Spleen (tissue), 11 donors: ENCODE measurements around the gene SYDE1. TPM values are rescaled to one million over a fixed set of nuclear protein-coding genes. Genes with fewer than 3 reads are reported as not detected.

Experiments used
- DNase-seq: peaks from one replicate; pipeline ENCODE4 v3.0.0-alpha.2; 2020
- H3K27ac ChIP-seq, 8 donors: fragments of 200-600 bp; sonication (generic) in 7 of 8; 1 replicate in 4 of 8; 2 replicates in 4 of 8; pipeline versions ENCODE4 v1.5.0 to v1.8.0; 2016 to 2021; ENCODE audit warnings: inconsistent platforms in 4 of 8, mild to moderate bottlenecking in 4 of 8, moderate library complexity in 1 of 8
- H3K27me3 ChIP-seq, 7 donors: fragments of 200-600 bp; sonication (generic) in 6 of 7; replicated peaks in 1 of 7; 1 replicate in 4 of 7; 2 replicates in 3 of 7; pipeline versions ENCODE4 v1.5.0 to v1.8.0; 2016 to 2021; ENCODE audit warnings: inconsistent platforms in 3 of 7, mild to moderate bottlenecking in 1 of 7
- H3K36me3 ChIP-seq, 6 donors: fragments of 200-600 bp; sonication (generic) in 5 of 6; 1 replicate in 4 of 6; 2 replicates in 2 of 6; pipeline versions ENCODE4 v1.5.0 to v1.8.0; 2016 to 2021; ENCODE audit warnings: inconsistent platforms in 2 of 6
- H3K4me1 ChIP-seq, 6 donors: fragments of 200-600 bp; sonication (generic) in 5 of 6; 1 replicate in 3 of 6; 2 replicates in 3 of 6; pipeline versions ENCODE4 v1.5.0 to v1.8.0; 2016 to 2021; ENCODE audit warnings: inconsistent platforms in 3 of 6
- H3K4me3 ChIP-seq, 8 donors: fragments of 200-600 bp; sonication (generic) in 7 of 8; 1 replicate in 4 of 8; 2 replicates in 4 of 8; pipeline versions ENCODE4 v1.5.0 to v1.8.0; 2016 to 2021; ENCODE audit warnings: inconsistent platforms in 4 of 8, mild to moderate bottlenecking in 4 of 8, moderate library complexity in 2 of 8
- H3K9me3 ChIP-seq, 8 donors: fragments of 200-600 bp; sonication (generic) in 7 of 8; 1 replicate in 4 of 8; 2 replicates in 4 of 8; pipeline versions ENCODE4 v1.5.0 to v1.8.0; 2016 to 2021; ENCODE audit warnings: inconsistent platforms in 4 of 8
- POLR2A ChIP-seq, 3 donors: fragments of 450-650 bp; IDR thresholded peaks; one replicate each; pipeline ENCODE4 v1.5.1; 2017; ENCODE audit warnings: antibody characterized with exemption in 3 of 3, mild to moderate bottlenecking in 1 of 3
- POLR2AphosphoS5 ChIP-seq, 3 donors: sonication (generic); formaldehyde crosslinking; IDR thresholded peaks; one replicate each; pipeline ENCODE4 v1.5.1; 2017; ENCODE audit warnings: antibody characterized with exemption in 3 of 3
- WGBS, 5 donors: extraction: QIAGEN DNeasy Blood & Tissue Kit in 3 of 5; methylation state at CpG; one replicate each; pipeline versions ENCODE4 v1.1.5 to v1.1.7; 2013 to 2018; 5-methylcytosine and 5-hydroxymethylcytosine counted together
- intact Hi-C: fragments of 100-400 bp; cut with DNase I; formaldehyde crosslinking; loops from one replicate; pipeline ENCODE4 v1.15.0; 2023; ENCODE audit warnings: low total_unique reads
- polyA plus RNA-seq, 3 donors: library from polyadenylated mRNA; stranded (reverse); fragments of 200-250 nt; gene quantifications; one replicate each; pipeline ENCODE4 v1.2.1, GENCODE V29; 2013
- total RNA-seq, 7 donors: library from RNA; depleted of rRNA in 3 of 7; stranded (reverse); fragments of >200 nt in 3 of 7; fragmentation: NEBNext Ultra II Directional in 4 of 7; extraction: Animal tissue kit (Norgen Biotek cat#: 25700) in 4 of 7; gene quantifications; one replicate each; pipeline versions ENCODE4 v1.1.0 to v1.2.1, GENCODE V29; 2016 to 2021
- TF ChIP-seq, protein P1 (sequence below), 11 experiments: fragments of 200-600 bp in 7 of 11; fragments of 450-650 bp in 4 of 11; sonication (generic) in 4 of 11; IDR thresholded peaks in 8 of 11; conservative IDR thresholded peaks in 3 of 11; 1 replicate in 7 of 11; 2 replicates in 4 of 11; pipeline versions ENCODE4 v1.4.0 to v1.8.0; 2016 to 2021; ENCODE audit warnings: antibody characterized with exemption in 11 of 11, inconsistent platforms in 4 of 11, mild to moderate bottlenecking in 1 of 11
- donor health status: healthy with polysubstance abuse.
- donor health status: DM: no; HTN: no; CAD: no; lungs with moderate emphysema.
- donor health status: DM: no; HTN: no; CAD: no.
- donor health status: Bipolar disorder and iron deficiency.
- donor health status: healthy.
- donor health status: DM: no; HTN: no; CAD: no.
- donor health status: DM: yes; HTN: yes; CAD: no.

SYDE1 gene
- total and polyA plus RNA-seq, 10 donors, result 2.0 to 27.6 (median 14.7) TPM

DNA sequence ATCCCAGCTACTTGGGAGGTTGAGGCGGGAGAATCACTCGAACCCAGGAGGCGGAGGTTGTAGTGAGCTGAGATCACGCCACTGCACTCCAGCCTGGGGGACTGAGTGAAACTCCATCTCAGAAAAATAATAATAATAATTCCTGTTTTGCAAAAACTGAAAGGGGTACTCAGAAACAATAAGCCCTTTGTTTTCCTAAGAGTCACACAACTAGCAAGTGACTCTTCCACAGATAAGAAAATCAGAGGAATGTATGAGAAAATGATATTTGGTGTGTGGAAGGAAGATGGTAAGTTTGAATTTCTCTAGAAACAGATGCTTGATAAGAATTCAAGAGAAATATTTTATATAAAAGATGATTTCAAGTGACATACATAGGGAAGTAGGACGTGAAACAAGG is 35.1 kb downstream of the SYDE1 start:
- H3K27me3 ChIP-seq, result peaks cover 0 to 28% (median 0%) of the 10 kb centered on the region in 7 donors
- DNase-seq, result no peak
- no peak overlapping the region for H3K4me3 ChIP-seq
- H3K27ac ChIP-seq, result no peak overlapping the region
- H3K36me3 ChIP-seq, result no peaks in the 10 kb centered on the region
- H3K9me3 ChIP-seq, result peaks cover 0 to 20% (median 15%) of the 10 kb centered on the region in 8 donors
- intact Hi-C loops, result loop anchor here (10.0 kb wide), 1 partner anchor 268 kb away; no protein-coding TSS in a partner anchor
- WGBS, 5 donors, result 83 to 95% (median 89%) methylated on average over 5 of the region's 5 CpGs
- TF ChIP-seq, protein P1, sequence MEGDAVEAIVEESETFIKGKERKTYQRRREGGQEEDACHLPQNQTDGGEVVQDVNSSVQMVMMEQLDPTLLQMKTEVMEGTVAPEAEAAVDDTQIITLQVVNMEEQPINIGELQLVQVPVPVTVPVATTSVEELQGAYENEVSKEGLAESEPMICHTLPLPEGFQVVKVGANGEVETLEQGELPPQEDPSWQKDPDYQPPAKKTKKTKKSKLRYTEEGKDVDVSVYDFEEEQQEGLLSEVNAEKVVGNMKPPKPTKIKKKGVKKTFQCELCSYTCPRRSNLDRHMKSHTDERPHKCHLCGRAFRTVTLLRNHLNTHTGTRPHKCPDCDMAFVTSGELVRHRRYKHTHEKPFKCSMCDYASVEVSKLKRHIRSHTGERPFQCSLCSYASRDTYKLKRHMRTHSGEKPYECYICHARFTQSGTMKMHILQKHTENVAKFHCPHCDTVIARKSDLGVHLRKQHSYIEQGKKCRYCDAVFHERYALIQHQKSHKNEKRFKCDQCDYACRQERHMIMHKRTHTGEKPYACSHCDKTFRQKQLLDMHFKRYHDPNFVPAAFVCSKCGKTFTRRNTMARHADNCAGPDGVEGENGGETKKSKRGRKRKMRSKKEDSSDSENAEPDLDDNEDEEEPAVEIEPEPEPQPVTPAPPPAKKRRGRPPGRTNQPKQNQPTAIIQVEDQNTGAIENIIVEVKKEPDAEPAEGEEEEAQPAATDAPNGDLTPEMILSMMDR (IDR thresholded peaks at IDR 0.05 in 8 of 11, conservative IDR thresholded peaks at IDR 0.05 in 3 of 11), result no peak
- no peak for TF ChIP-seq POLR2A (IDR thresholded peaks at IDR 0.05)
- no peak for TF ChIP-seq POLR2AphosphoS5 (IDR thresholded peaks at IDR 0.05)
- H3K4me1 ChIP-seq, result no peaks in the 10 kb centered on the region

DNA sequence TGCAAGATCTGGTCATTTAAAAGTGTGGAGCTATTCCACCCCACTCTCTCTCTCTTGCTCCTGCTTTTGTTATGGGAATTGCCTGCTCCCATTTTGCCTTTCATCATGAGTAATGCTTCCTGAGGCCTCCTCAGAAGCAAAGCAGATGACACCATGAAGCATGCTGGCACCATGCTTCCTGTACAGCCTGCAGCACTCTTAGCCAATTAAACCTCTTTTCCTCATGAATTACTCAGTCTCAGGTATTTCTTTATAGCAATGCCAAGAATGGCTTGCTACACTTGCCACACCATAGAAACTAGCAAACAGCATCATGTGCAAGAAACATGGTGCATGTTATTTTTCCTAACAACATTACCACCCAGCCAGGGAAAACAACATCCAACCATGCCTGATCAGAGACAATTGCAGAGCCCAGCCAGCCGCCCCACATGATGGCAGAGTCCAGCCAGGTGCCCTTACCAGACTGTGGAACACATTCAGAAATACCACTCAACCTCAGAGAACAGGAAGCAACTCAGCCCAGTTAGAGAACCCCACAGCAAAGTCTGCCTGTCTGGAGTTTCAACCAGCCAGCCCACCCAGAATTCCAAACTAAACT is 36.9 kb downstream of the SYDE1 start:
- WGBS, 5 donors, result 20 to 100% (median 93%) methylated on average over 1 of the region's 1 CpG
- no peaks in the 10 kb centered on the region for H3K36me3 ChIP-seq
- H3K27me3 ChIP-seq, result peaks cover 0 to 26% (median 0%) of the 10 kb centered on the region in 7 donors
- TF ChIP-seq, protein P1 (IDR thresholded peaks at IDR 0.05 in 8 of 11, conservative IDR thresholded peaks at IDR 0.05 in 3 of 11), result no peak
- intact Hi-C loops, result loop anchor here (10.0 kb wide), 1 partner anchor 269 kb away; no protein-coding TSS in a partner anchor
- no peak overlapping the region for H3K4me3 ChIP-seq
- no peak for DNase-seq
- H3K27ac ChIP-seq, result no peak overlapping the region
- peaks cover 0 to 13% (median 9%) of the 10 kb centered on the region in 8 donors for H3K9me3 ChIP-seq
- H3K4me1 ChIP-seq, result no peaks in the 10 kb centered on the region

DNA sequence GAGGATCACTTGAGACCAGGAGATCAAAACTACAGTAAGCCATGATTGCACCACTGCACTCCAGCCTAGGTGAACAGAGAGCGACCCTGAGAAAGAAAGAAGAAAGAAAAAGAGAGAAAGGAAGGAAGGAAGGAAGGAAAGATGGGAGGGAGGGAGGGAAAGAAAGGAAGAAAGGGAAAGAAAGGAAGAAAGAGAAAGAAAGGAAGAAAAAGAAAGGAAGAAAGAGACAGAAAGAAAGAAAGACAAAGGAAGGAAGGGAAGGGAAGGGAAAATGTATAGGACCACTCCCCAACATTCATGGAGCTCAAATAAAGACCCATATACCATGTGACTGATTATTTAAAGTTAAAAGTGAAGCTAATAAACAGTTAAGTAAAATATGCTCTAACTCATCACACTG is 39.9 kb downstream of the SYDE1 start:
- intact Hi-C loops, result loop anchor here (5.0 to 10.0 kb wide), 2 partner anchors 55 to 272 kb away; no protein-coding TSS in a partner anchor
- Histone ChIP-seq H3K36me3 (no peaks in the 10 kb centered on the region), H3K27me3 (peaks cover 0 to 33% (median 3%) of the 10 kb centered on the region in 7 donors), H3K27ac (no peak overlapping the region), H3K4me3 (no peak overlapping the region), H3K9me3 (no peaks in the 10 kb centered on the region), H3K4me1 (peaks cover 0 to 12% (median 0%) of the 10 kb centered on the region in 6 donors)
- 86 to 96% (median 92%) methylated on average over 1 of the region's 1 CpG for WGBS, 5 donors
- TF ChIP-seq POLR2AphosphoS5 (IDR thresholded peaks at IDR 0.05) (no peak), POLR2A (IDR thresholded peaks at IDR 0.05) (no peak)
- TF ChIP-seq, protein P1 (IDR thresholded peaks at IDR 0.05 in 8 of 11, conservative IDR thresholded peaks at IDR 0.05 in 3 of 11), result no peak
- DNase-seq, result no peak

DNA sequence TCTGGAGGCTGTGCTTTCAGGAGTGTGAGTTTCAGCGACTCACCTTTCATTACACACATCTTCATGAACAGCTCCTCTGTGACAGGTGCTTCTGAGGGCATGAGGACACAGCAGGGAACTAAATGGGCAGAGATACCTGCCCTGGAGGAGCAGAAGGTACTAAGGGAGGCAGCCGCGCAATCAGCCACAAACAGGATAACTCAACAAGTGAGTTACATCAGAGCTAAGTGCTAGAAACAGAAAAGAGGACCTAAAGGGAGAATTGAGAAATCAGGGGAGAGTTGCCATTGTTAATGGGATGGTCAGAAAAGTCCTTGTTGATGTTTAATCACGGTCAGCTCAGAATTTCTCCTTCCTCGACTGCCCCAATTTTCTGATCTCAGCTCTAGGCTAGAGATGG is 42.5 kb downstream of the SYDE1 start:
- Histone ChIP-seq H3K27ac (no peak overlapping the region), H3K4me1 (peaks cover 0 to 12% (median 0%) of the 10 kb centered on the region in 6 donors), H3K36me3 (no peaks in the 10 kb centered on the region), H3K27me3 (peaks cover 0 to 52% (median 3%) of the 10 kb centered on the region in 7 donors), H3K9me3 (peaks cover 0 to 10% (median 0%) of the 10 kb centered on the region in 8 donors), H3K4me3 (no peak overlapping the region)
- DNase-seq, result no peak
- TF ChIP-seq POLR2AphosphoS5 (IDR thresholded peaks at IDR 0.05) (no peak), POLR2A (IDR thresholded peaks at IDR 0.05) (no peak)
- TF ChIP-seq, protein P1 (IDR thresholded peaks at IDR 0.05 in 8 of 11, conservative IDR thresholded peaks at IDR 0.05 in 3 of 11), result no peak
- 56 to 75% (median 65%) methylated on average over 5 of the region's 5 CpGs for WGBS, 5 donors
- intact Hi-C loops, result loop anchor here (5.0 to 10.0 kb wide), 2 partner anchors 57 to 275 kb away; no protein-coding TSS in a partner anchor
